NCI-H2107 (cell line): Measurements from ENCODE around the gene PPP2R2C.

Source experiments
- DNase-seq: peaks from one replicate; lab custom pipeline; 2025; lab: John Stamatoyannopoulos, UW

The PPP2R2C gene

GRCh38 chr4:6447672-6448171 lies 24.7 kb downstream of the PPP2R2C start:
- no peak for DNase-seq

- no peak for DNase-seq
Measured at GRCh38 chr4:6446538-6447451, 25.6 kb downstream of the PPP2R2C start.

GRCh38 chr4:6446130-6446482 lies 26.3 kb downstream of the PPP2R2C start:
- DNase-seq = no peak

GRCh38 chr4:6445403-6446129 lies 26.8 kb downstream of the PPP2R2C start:
- no peak for DNase-seq

GRCh38 chr4:6444582-6444981 lies 27.8 kb downstream of the PPP2R2C start:
- no peak for DNase-seq

- DNase-seq = no peak
Measured at GRCh38 chr4:6443035-6444023, 29.1 kb downstream of the PPP2R2C start.

- DNase-seq = no peak
Measured at GRCh38 chr4:6442555-6442954, 29.9 kb downstream of the PPP2R2C start.

- DNase-seq = no peak
Measured at GRCh38 chr4:6441758-6442157, 30.7 kb downstream of the PPP2R2C start.

GRCh38 chr4:6441202-6441582 lies 31.2 kb downstream of the PPP2R2C start:
- no peak for DNase-seq

GRCh38 chr4:6440506-6441201 lies 31.8 kb downstream of the PPP2R2C start:
- DNase-seq = no peak

- DNase-seq = no peak
Measured at GRCh38 chr4:6439120-6439762, 33.2 kb downstream of the PPP2R2C start.

GRCh38 chr4:6437826-6438238 lies 34.6 kb downstream of the PPP2R2C start:
- DNase-seq = no peak

- DNase-seq = no peak
Measured at GRCh38 chr4:6435010-6435409, 37.4 kb downstream of the PPP2R2C start.

- DNase-seq = no peak
Measured at GRCh38 chr4:6430927-6431326, 41.5 kb downstream of the PPP2R2C start.

- no peak for DNase-seq
Measured at GRCh38 chr4:6427439-6428090, 44.8 kb downstream of the PPP2R2C start.

GRCh38 chr4:6426571-6427438 lies 45.6 kb downstream of the PPP2R2C start:
- no peak for DNase-seq

- no peak for DNase-seq
Measured at GRCh38 chr4:6425911-6426310, 46.5 kb downstream of the PPP2R2C start.

- no peak for DNase-seq
Measured at GRCh38 chr4:6425336-6425735, 47.1 kb downstream of the PPP2R2C start.

GRCh38 chr4:6424425-6424824 lies 48.0 kb downstream of the PPP2R2C start:
- DNase-seq = no peak
